Fibroblast of upper back skin (primary cell): ENCODE results near the gene USP1.

ENCODE experiments used
- DNase-seq: peaks from one replicate; pipeline ENCODE4 v3.0.0-alpha.2; 2013

USP1 gene

GRCh38 chr1:62426794-62427193 lies 10.1 kb upstream of the USP1 start:
- no peak for DNase-seq

- DNase-seq: no peak
Observed at GRCh38 chr1:62428351-62428750, 8.5 kb upstream of the USP1 start.

- DNase-seq: no peak
Observed at GRCh38 chr1:62429581-62429980, 7.3 kb upstream of the USP1 start.

GRCh38 chr1:62433861-62434617 lies 2.8 kb upstream of the USP1 start:
- DNase-seq: no peak

- DNase-seq: no peak
Observed at GRCh38 chr1:62434618-62435001, 2.2 kb upstream of the USP1 start.

GRCh38 chr1:62435231-62436038 lies 1.4 kb upstream of the USP1 start:
- no peak for DNase-seq

GRCh38 chr1:62436039-62436465 lies 797 bp upstream of the USP1 start:
- DNase-seq: no peak

GRCh38 chr1:62437273-62437940 lies 558 bp downstream of the USP1 start:
- DNase-seq: no peak

- no peak for DNase-seq
Observed at GRCh38 chr1:62438163-62438562, 1.3 kb downstream of the USP1 start.

- no peak for DNase-seq
Observed at GRCh38 chr1:62439652-62440371, 3.0 kb downstream of the USP1 start.

GRCh38 chr1:62444701-62445100 lies 7.9 kb downstream of the USP1 start:
- no peak for DNase-seq

- DNase-seq: no peak
Observed at GRCh38 chr1:62448221-62448933, 11.5 kb downstream of the USP1 start.

GRCh38 chr1:62450301-62450700 lies 13.5 kb downstream of the USP1 start:
- no peak for DNase-seq

- no peak for DNase-seq
Observed at GRCh38 chr1:62452951-62453350, 16.1 kb downstream of the USP1 start.

- no peak for DNase-seq
Observed at GRCh38 chr1:62457955-62458354, 21.1 kb downstream of the USP1 start.

- peak; percentile 58 for DNase-seq
Observed at GRCh38 chr1:62462370-62462769, 25.5 kb downstream of the USP1 start.

- peak; percentile 51 for DNase-seq
Observed at GRCh38 chr1:62467092-62467491, 30.2 kb downstream of the USP1 start.

- no peak for DNase-seq
Observed at GRCh38 chr1:62476525-62477219, 39.8 kb downstream of the USP1 start.

GRCh38 chr1:62481681-62482080 lies 44.8 kb downstream of the USP1 start:
- no peak for DNase-seq

- no peak for DNase-seq
Observed at GRCh38 chr1:62484824-62485468, 48.1 kb downstream of the USP1 start.

- no peak for DNase-seq
Observed at GRCh38 chr1:62487956-62488355, 51.1 kb downstream of the USP1 start.
